HG03342 (cell line): ENCODE measurements around the gene MAGEB6B.
"Not testable (repeated sequence)": the region's sequence is repeated elsewhere in the genome, so short reads cannot be mapped to it uniquely, and the experiment has no call there.

ENCODE experiments used
- ATAC-seq: cut with Tn5 transposase; IDR thresholded peaks from one replicate; pipeline ENCODE4 v1.9.1; 2021; ENCODE audit warnings: mild to moderate bottlenecking, moderate library complexity; ENCODE audit not compliant: unreplicated experiment

MAGEB6B gene

GRCh38 chrX:26160301-26160700, at the start of gene MAGEB6B:
Gene MAGEB6B, plus strand, starts transcription at chrX:26160601. Its CDS starts 0 bp downstream, at chrX:26160601.
- no peak for ATAC-seq

DNA sequence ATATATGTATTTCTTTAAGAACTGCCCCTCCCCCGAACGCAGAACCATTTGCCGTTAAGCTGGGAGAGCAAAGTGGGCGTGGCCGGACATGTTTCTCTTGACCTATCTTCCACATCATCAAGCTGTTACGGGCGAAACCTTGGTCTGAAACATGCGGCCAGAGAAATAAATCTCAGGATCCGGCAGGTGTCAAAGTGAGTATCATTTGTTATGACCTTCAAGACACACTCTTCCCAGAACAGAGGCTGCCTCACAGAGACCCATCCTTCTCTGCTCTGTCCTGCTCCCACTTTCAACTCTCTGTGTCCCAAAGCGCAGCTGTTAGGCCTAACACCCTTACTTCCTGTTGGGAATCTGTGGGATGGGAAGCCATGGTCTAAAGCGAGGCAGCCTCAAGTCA, 22.1 kb upstream of the MAGEB6B start, which contains the start of gene MAGEB18:
Gene MAGEB18, plus strand, starts transcription at position 70 of the 400 bp plus-strand sequence. CDS start 643 bp downstream, outside the sequence.
- no peak for ATAC-seq

GRCh38 chrX:26146024-26146423, 14.4 kb upstream of the MAGEB6B start:
- no peak for ATAC-seq

- ATAC-seq: no peak
These were observed 31.8 kb downstream of the MAGEB6B start, which contains the start of gene MAGEB6 for GRCh38 chrX:26192204-26192603. Gene MAGEB6, plus strand, starts transcription at chrX:26192440. Its CDS starts 1,407 bp downstream, at chrX:26193847.

DNA sequence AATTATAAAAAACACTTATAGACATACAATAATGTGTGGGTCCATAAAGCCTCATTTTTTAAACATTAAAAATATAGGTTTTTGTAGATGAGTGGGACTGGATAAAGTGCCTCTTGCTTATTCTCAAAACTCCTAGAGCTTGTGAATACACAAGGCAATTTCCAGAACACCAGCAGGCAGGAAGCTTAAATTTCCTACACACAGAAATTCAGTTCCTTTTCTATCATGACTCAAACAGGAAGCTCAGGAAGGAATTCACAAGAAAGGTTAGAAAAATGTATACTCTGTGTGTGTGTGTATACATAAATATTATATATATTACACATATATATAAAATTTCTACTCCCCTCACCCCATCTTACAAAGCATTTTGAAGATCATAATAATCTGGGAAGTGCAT, 43.2 kb downstream of the MAGEB6B start:
- no peak for ATAC-seq

GRCh38 chrX:26204717-26205116, 44.3 kb downstream of the MAGEB6B start:
- ATAC-seq: not testable (repeated sequence)

DNA sequence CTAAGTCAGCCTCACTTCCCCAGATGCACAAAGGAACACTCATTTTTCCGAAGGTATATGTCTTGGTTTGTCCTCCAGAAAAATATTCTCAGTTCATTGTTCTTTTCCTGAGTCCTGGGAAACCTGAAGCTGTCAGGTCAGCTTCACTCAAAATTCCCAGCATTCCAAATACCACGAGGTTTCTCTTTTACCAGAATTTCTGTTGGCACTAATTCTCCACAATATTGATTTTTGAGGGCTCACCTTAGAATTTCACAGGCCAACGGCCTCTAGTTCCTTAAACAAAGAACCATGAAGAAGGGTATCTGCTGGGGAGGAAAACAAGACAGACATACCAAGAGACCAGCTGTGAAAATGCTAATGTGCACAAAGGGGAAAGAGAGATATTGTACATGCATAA, 47.6 kb downstream of the MAGEB6B start:
- no peak for ATAC-seq
